ENCODE measurements around the gene CAV1.

Gene CAV1

GRCh38 chr7:116532102-116532688 lies 7.4 kb downstream of the CAV1 start:
- no peak for DNase-seq

GRCh38 chr7:116534790-116535189 lies 10.0 kb downstream of the CAV1 start:
- no peak for DNase-seq

- no peak for DNase-seq
These were observed 10.6 kb downstream of the CAV1 start for GRCh38 chr7:116535416-116535815.

GRCh38 chr7:116538138-116538537 lies 13.3 kb downstream of the CAV1 start:
- no peak for DNase-seq

- no peak for DNase-seq
These were observed 15.0 kb downstream of the CAV1 start for GRCh38 chr7:116539879-116540278.

GRCh38 chr7:116540743-116541142 lies 15.9 kb downstream of the CAV1 start:
- no peak for DNase-seq

- DNase-seq: no peak
These were observed 17.1 kb downstream of the CAV1 start for GRCh38 chr7:116541951-116542350.

GRCh38 chr7:116542618-116543017 lies 17.8 kb downstream of the CAV1 start:
- no peak for DNase-seq

GRCh38 chr7:116543664-116544063 lies 18.8 kb downstream of the CAV1 start:
- no peak for DNase-seq

- no peak for DNase-seq
These were observed 19.7 kb downstream of the CAV1 start for GRCh38 chr7:116544487-116544886.

- no peak for DNase-seq
These were observed 20.7 kb downstream of the CAV1 start for GRCh38 chr7:116545411-116545993.

GRCh38 chr7:116546054-116546453 lies 21.2 kb downstream of the CAV1 start:
- no peak for DNase-seq

GRCh38 chr7:116546916-116547315 lies 22.1 kb downstream of the CAV1 start:
- DNase-seq: no peak

GRCh38 chr7:116547347-116547746 lies 22.5 kb downstream of the CAV1 start:
- DNase-seq: no peak

GRCh38 chr7:116548506-116548905 lies 23.7 kb downstream of the CAV1 start:
- DNase-seq: no peak

GRCh38 chr7:116549370-116549769 lies 24.5 kb downstream of the CAV1 start:
- no peak for DNase-seq

GRCh38 chr7:116551692-116552091 lies 26.9 kb downstream of the CAV1 start:
- no peak for DNase-seq

- DNase-seq: no peak
These were observed 27.8 kb downstream of the CAV1 start for GRCh38 chr7:116552602-116553001.

- DNase-seq: no peak
These were observed 28.5 kb downstream of the CAV1 start for GRCh38 chr7:116553168-116553964.

GRCh38 chr7:116554436-116554835 lies 29.6 kb downstream of the CAV1 start:
- DNase-seq: no peak

- DNase-seq: no peak
These were observed 30.1 kb downstream of the CAV1 start for GRCh38 chr7:116554911-116555310.

- DNase-seq: no peak
These were observed 32.3 kb downstream of the CAV1 start for GRCh38 chr7:116557066-116557585.

- no peak for DNase-seq
These were observed 33.1 kb downstream of the CAV1 start for GRCh38 chr7:116557901-116558300.
